Measurements from ENCODE around the gene ZBTB7A. TPM values are rescaled to one million over a fixed set of nuclear protein-coding genes. Genes with fewer than 3 reads are reported as not detected.

Gene ZBTB7A
- total RNA-seq, 2 donors from 2014 or later = 110 to 123 TPM

DNA sequence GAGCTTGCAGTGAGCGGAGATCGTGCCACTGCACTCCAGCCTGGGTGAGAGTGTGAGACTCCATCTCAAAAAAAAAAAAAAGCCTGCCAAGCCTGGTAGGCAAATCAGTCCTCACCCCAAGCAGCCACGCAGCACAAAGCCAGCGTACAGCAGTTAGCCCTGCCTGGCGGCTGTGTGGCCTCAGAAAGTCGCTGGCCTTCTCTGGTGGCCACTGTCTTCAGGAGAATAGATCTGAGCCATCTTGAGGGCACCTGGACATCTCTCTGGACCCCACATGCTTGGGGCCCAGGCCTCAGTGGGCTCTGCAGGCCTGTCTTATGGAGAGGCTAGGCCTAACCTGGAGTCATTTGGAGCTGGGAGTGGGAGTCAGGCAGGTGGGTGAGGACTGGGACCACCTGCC, 36.1 kb downstream of the ZBTB7A start:
- no peaks in the 10 kb centered on the region for H3K9me3 ChIP-seq
- no peaks in the 10 kb centered on the region for H3K36me3 ChIP-seq
- DNase-seq = no peak
- H3K4me3 ChIP-seq = no peak overlapping the region
- TF ChIP-seq, protein P1, sequence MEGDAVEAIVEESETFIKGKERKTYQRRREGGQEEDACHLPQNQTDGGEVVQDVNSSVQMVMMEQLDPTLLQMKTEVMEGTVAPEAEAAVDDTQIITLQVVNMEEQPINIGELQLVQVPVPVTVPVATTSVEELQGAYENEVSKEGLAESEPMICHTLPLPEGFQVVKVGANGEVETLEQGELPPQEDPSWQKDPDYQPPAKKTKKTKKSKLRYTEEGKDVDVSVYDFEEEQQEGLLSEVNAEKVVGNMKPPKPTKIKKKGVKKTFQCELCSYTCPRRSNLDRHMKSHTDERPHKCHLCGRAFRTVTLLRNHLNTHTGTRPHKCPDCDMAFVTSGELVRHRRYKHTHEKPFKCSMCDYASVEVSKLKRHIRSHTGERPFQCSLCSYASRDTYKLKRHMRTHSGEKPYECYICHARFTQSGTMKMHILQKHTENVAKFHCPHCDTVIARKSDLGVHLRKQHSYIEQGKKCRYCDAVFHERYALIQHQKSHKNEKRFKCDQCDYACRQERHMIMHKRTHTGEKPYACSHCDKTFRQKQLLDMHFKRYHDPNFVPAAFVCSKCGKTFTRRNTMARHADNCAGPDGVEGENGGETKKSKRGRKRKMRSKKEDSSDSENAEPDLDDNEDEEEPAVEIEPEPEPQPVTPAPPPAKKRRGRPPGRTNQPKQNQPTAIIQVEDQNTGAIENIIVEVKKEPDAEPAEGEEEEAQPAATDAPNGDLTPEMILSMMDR (IDR thresholded peaks at IDR 0.05) = no peak
- H3K4me1 ChIP-seq = no peaks in the 10 kb centered on the region
- H3K27ac ChIP-seq = no peak overlapping the region
- intact Hi-C loops (cut with DNase I) = no loop called here
- no peak overlapping the region for H3K9ac ChIP-seq (ENCODE audit: low read depth in 2 of 2, low read length in 2 of 2)
- no peaks in the 10 kb centered on the region for H3K27me3 ChIP-seq

DNA sequence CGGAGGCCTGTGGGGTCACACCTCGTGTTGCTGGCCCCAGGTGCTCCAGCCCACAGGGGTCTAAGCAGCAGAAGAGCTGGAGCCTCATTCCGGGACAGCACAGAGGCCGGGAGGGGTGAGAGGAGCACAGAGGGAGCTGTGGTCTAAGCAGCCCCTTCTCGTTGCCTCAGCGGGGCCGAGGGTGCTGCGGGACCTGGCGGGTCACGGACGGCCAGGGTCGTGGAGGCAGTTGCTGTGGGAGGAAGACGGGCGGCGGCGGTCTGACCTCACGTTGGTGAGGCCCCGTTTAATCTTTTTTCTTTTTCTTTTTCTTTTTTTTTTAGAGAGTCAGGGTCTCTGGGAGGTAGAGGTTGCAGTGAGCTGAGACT, 37.5 kb downstream of the ZBTB7A start:
- TF ChIP-seq, protein P1 (IDR thresholded peaks at IDR 0.05) = no peak
- Histone ChIP-seq H3K9ac (ENCODE audit: low read depth in 2 of 2, low read length in 2 of 2) (no peak overlapping the region), H3K36me3 (no peaks in the 10 kb centered on the region), H3K4me3 (no peak overlapping the region), H3K27me3 (no peaks in the 10 kb centered on the region), H3K4me1 (no peaks in the 10 kb centered on the region), H3K27ac (no peak overlapping the region), H3K9me3 (no peaks in the 10 kb centered on the region)
- DNase-seq = no peak
- intact Hi-C loops (cut with DNase I) = no loop called here

DNA sequence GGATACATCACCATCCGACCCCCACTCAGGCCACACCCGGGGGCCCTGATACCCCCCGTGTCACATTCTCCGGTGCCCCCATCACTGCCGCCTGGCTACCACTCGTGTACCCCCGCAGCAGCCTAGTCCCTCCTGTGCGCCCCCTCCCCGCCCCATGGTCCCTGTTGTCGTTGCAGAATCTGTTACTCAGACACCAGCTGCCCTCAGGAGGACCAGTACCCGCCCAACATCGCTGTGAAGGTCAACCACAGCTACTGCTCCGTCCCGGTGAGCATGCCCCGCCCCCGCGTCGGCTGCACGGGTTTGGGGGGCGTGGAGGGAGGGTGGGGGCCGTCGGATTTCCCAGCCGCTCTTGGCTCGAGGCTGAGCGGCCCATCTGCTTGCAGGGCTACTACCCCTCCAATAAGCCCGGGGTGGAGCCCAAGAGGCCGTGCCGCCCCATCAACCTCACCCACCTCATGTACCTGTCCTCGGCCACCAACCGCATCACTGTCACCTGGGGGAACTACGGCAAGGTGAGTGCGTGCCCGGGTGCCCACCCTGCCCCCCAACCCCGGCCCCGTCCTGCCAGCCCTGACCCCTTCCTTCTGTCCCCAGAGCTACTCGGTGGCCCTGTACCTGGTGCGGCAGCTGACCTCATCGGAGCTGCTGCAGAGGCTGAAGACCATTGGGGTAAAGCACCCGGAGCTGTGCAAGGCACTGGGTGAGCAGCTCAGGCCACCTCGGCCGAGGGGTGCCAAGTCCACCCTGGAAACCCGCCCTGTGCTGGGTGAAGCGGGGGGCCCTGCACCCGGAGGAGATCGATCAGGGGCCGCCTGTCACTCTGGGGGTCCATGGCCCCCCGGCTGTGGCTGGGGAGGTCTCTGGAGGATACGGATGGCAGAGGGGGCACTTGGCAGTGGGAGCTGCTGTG, 38.1 kb downstream of the ZBTB7A start:
- Histone ChIP-seq H3K9me3 (no peaks in the 10 kb centered on the region), H3K36me3 (no peaks in the 10 kb centered on the region), H3K4me3 (no peak overlapping the region), H3K27me3 (no peaks in the 10 kb centered on the region), H3K4me1 (no peaks in the 10 kb centered on the region), H3K27ac (no peak overlapping the region), H3K9ac (ENCODE audit: low read depth in 2 of 2, low read length in 2 of 2) (no peak overlapping the region)
- DNase-seq = no peak
- intact Hi-C loops (cut with DNase I) = no loop called here
- TF ChIP-seq, protein P1 (IDR thresholded peaks at IDR 0.05) = no peak

DNA sequence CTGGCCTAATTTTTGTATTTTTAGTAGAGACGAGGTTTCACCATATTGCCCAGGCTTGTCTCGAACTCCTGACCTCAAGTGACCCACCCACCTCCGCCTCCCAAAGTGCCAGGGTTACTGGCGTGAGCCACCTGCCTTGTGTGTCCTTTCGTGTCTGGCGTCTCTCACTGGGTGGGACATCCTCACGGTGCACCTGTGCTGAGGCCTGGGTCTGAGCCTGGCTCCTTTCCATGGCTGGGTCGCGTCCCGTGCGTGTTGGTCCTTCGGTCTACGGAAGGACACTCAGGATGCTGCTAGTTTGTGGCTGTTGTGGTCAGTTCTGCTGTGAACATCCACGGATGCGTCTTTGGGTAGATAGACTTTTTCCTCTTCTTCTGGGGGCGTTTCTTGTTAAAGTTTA, 39.6 kb downstream of the ZBTB7A start:
- Histone ChIP-seq H3K27me3 (no peaks in the 10 kb centered on the region), H3K9me3 (no peaks in the 10 kb centered on the region), H3K4me3 (no peak overlapping the region), H3K9ac (ENCODE audit: low read depth in 2 of 2, low read length in 2 of 2) (no peak overlapping the region), H3K27ac (no peak overlapping the region), H3K36me3 (no peaks in the 10 kb centered on the region), H3K4me1 (no peaks in the 10 kb centered on the region)
- DNase-seq = no peak
- TF ChIP-seq, protein P1 (IDR thresholded peaks at IDR 0.05) = no peak
- intact Hi-C loops (cut with DNase I) = no loop called here

DNA sequence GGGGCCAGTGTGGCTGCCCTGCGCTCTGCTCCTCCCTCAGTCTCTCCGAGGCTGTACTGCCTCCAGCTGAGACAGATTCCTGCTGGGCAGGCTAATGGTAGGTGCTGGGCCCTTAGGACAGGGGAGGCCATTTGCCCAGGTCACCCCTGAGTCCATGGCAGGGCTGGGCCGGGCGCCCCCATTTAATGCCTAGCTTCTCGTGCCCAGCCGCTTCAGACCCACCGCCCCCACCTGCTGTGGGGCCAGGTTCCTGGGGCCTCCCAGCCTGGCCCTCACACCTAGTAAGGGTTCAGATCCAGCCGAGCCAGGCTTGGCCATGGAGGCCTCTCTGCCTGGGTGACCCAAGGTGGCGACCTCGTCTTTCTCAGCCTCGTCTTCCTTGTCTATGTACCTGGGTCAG, 41.4 kb downstream of the ZBTB7A start:
- Histone ChIP-seq H3K27ac (no peak overlapping the region), H3K4me3 (no peak overlapping the region), H3K27me3 (no peaks in the 10 kb centered on the region), H3K4me1 (no peaks in the 10 kb centered on the region), H3K9ac (ENCODE audit: low read depth in 2 of 2, low read length in 2 of 2) (no peak overlapping the region), H3K9me3 (no peaks in the 10 kb centered on the region), H3K36me3 (no peaks in the 10 kb centered on the region)
- no peak for DNase-seq
- TF ChIP-seq, protein P1 (IDR thresholded peaks at IDR 0.05) = no peak
- intact Hi-C loops (cut with DNase I) = no loop called here
